DMS53 (cell line): ENCODE results near the gene RPS19.
"Not testable (repeated sequence)": the region's sequence is repeated elsewhere in the genome, so short reads cannot be mapped to it uniquely, and the experiment has no call there.

Experiments
- DNase-seq: peaks from one replicate; lab custom pipeline; 2025; lab: John Stamatoyannopoulos, UW

RPS19 gene

GRCh38 chr19:41901707-41902360 lies 41.8 kb downstream of the RPS19 start:
- no peak for DNase-seq

GRCh38 chr19:41902594-41902993 lies 42.5 kb downstream of the RPS19 start:
- DNase-seq = no peak

- DNase-seq = peak; percentile 56
Measured at GRCh38 chr19:41903193-41903953, 43.3 kb downstream of the RPS19 start.

GRCh38 chr19:41904118-41904870 lies 44.2 kb downstream of the RPS19 start:
- peak; percentile 98 for DNase-seq

GRCh38 chr19:41905273-41906002 lies 45.4 kb downstream of the RPS19 start:
- no peak for DNase-seq

- no peak for DNase-seq
Measured at GRCh38 chr19:41906271-41906670, 46.2 kb downstream of the RPS19 start.

GRCh38 chr19:41906916-41907680 lies 47.0 kb downstream of the RPS19 start:
- no peak for DNase-seq

- DNase-seq = no peak
Measured at GRCh38 chr19:41907994-41908615, 48.0 kb downstream of the RPS19 start.

- no peak for DNase-seq
Measured at GRCh38 chr19:41908724-41909464, 48.8 kb downstream of the RPS19 start.

GRCh38 chr19:41909706-41910105 lies 49.7 kb downstream of the RPS19 start:
- DNase-seq = no peak

GRCh38 chr19:41910240-41910991 lies 50.4 kb downstream of the RPS19 start:
- DNase-seq = no peak

GRCh38 chr19:41910992-41911888 lies 51.2 kb downstream of the RPS19 start:
- no peak for DNase-seq

GRCh38 chr19:41911889-41912731 lies 52.1 kb downstream of the RPS19 start:
- DNase-seq = no peak

- peak; percentile 63 for DNase-seq
Measured at GRCh38 chr19:41912899-41913537, 53.0 kb downstream of the RPS19 start.

- no peak for DNase-seq
Measured at GRCh38 chr19:41913538-41914423, 53.7 kb downstream of the RPS19 start.

- not testable (repeated sequence) for DNase-seq
Measured at GRCh38 chr19:41914424-41914834, 54.4 kb downstream of the RPS19 start.
